IMR-90 (cell line): ENCODE data around the gene CAPN2.

Source experiments
- BHLHE40 ChIP-seq: fragments of 150-350 bp; IDR thresholded peaks from 2 replicates; pipeline ENCODE4 v1.6.1; 2016; ENCODE audit warnings: mild to moderate bottlenecking, low read depth, low read length
- CEBPB ChIP-seq: IDR thresholded peaks from 2 replicates; pipeline ENCODE4 v1.6.1; 2012; ENCODE audit warnings: low read depth, low read length, improper control_type of control experiment
- MAFK ChIP-seq: IDR thresholded peaks from 2 replicates; pipeline ENCODE4 v1.6.1; 2012; ENCODE audit warnings: low read depth, low read length, improper control_type of control experiment
- MAZ ChIP-seq: IDR thresholded peaks from 2 replicates; pipeline ENCODE4 v1.6.1; 2012; ENCODE audit warnings: low read depth, mild to moderate bottlenecking, low read length, improper control_type of control experiment, moderate library complexity, borderline replicate concordance
- NFE2L2 ChIP-seq: fragments of 150-350 bp; IDR thresholded peaks from 2 replicates; pipeline ENCODE4 v1.6.1; 2016; ENCODE audit warnings: low read depth, mild to moderate bottlenecking, low read length
- POLR2A ChIP-seq: IDR thresholded peaks from 2 replicates; pipeline ENCODE4 v1.6.1; 2012; ENCODE audit warnings: mild to moderate bottlenecking, low read depth, low read length
- RAD21 ChIP-seq: IDR thresholded peaks from 2 replicates; pipeline ENCODE4 v1.6.1; 2012; ENCODE audit warnings: low read length, improper control_type of control experiment
- RCOR1 ChIP-seq: IDR thresholded peaks from 2 replicates; pipeline ENCODE4 v1.6.1; 2012; ENCODE audit warnings: mild to moderate bottlenecking, low read length, improper control_type of control experiment; ENCODE audit not compliant: insufficient replicate concordance
- RFX5 ChIP-seq: IDR thresholded peaks from 2 replicates; pipeline ENCODE4 v1.8.0; 2012; ENCODE audit warnings: low read depth, mild to moderate bottlenecking, low read length, moderate library complexity
- SMC3 ChIP-seq: fragments of 150-350 bp; IDR thresholded peaks from 2 replicates; pipeline ENCODE4 v1.6.1; 2016; ENCODE audit warnings: low read depth, mild to moderate bottlenecking, antibody characterized with exemption, low read length, moderate library complexity
- TF ChIP-seq, protein P1 (sequence below): conservative IDR thresholded peaks from 2 replicates; pipeline ENCODE4 v1.5.1; 2012; ENCODE audit warnings: mild to moderate bottlenecking, low read depth, low read length, improper control_type of control experiment
- TF ChIP-seq, protein P2 (sequence below): fragments of 150-350 bp; IDR thresholded peaks from 2 replicates; pipeline ENCODE4 v1.6.1; 2017; ENCODE audit warnings: mild to moderate bottlenecking, antibody characterized with exemption, low read length, low read depth

DNA sequence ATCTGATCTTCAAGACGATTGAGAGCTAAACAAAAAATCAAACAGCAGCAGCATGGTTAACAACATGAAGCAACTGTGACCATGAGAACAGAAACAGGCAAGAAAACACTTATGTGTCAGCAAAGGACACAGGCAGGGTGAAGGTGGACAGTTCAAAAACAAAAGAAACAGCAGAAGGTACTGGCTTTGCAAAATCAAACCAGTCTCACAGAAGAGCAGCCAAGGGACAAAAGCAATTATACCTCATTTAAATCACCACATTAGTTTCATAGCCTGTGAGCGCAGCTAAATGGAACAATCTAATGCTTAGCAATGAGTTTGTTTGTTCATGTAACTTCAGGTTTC, 59.1 kb downstream of the CAPN2 start:
- TF ChIP-seq, protein P1, sequence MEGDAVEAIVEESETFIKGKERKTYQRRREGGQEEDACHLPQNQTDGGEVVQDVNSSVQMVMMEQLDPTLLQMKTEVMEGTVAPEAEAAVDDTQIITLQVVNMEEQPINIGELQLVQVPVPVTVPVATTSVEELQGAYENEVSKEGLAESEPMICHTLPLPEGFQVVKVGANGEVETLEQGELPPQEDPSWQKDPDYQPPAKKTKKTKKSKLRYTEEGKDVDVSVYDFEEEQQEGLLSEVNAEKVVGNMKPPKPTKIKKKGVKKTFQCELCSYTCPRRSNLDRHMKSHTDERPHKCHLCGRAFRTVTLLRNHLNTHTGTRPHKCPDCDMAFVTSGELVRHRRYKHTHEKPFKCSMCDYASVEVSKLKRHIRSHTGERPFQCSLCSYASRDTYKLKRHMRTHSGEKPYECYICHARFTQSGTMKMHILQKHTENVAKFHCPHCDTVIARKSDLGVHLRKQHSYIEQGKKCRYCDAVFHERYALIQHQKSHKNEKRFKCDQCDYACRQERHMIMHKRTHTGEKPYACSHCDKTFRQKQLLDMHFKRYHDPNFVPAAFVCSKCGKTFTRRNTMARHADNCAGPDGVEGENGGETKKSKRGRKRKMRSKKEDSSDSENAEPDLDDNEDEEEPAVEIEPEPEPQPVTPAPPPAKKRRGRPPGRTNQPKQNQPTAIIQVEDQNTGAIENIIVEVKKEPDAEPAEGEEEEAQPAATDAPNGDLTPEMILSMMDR = no peak
- TF ChIP-seq RAD21 (no peak), MAFK (no peak), BHLHE40 (no peak), RFX5 (no peak), CEBPB (no peak), POLR2A (no peak; the same call in 1 of the 2 replicates), MAZ (no peak), NFE2L2 (no peak), SMC3 (no peak), RCOR1 (no peak)
- TF ChIP-seq, protein P2, sequence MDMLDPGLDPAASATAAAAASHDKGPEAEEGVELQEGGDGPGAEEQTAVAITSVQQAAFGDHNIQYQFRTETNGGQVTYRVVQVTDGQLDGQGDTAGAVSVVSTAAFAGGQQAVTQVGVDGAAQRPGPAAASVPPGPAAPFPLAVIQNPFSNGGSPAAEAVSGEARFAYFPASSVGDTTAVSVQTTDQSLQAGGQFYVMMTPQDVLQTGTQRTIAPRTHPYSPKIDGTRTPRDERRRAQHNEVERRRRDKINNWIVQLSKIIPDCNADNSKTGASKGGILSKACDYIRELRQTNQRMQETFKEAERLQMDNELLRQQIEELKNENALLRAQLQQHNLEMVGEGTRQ = no peak
